ENCODE data around the gene SENP7. TPM values are rescaled to one million over a fixed set of nuclear protein-coding genes. Genes with fewer than 3 reads are reported as not detected.
"Not testable (repeated sequence)": the region's sequence is repeated elsewhere in the genome, so short reads cannot be mapped to it uniquely, and the experiment has no call there.

SENP7 gene
- total and polyA plus RNA-seq, 12 donors: 6.2 to 43.0 (median 12.4) TPM

GRCh38 chr3:101454629-101455028, 58.4 kb downstream of the SENP7 start:
- H3K27ac ChIP-seq: no peak overlapping the region

GRCh38 chr3:101453961-101454360, 59.1 kb downstream of the SENP7 start:
- WGBS, 4 donors: 92 to 96% (median 93%) methylated on average over 3 of the region's 3 CpGs
- TF ChIP-seq CTCF (IDR thresholded peaks at IDR 0.05): no peak
- no peak for TF ChIP-seq POLR2A (IDR thresholded peaks at IDR 0.05)
- no peaks in the 10 kb centered on the region for H3K36me3 ChIP-seq (replicated peaks in 1 of 2)
- no peak overlapping the region for H3K4me3 ChIP-seq
- H3K4me1 ChIP-seq (replicated peaks in 1 of 2): no peaks in the 10 kb centered on the region
- intact Hi-C loops (cut with DNase I): no loop called here
- no peak overlapping the region for H3K27ac ChIP-seq
- no peaks in the 10 kb centered on the region for H3K27me3 ChIP-seq
- no peaks in the 10 kb centered on the region for H3K9me3 ChIP-seq (replicated peaks in 1 of 3)
- DNase-seq: no peak

More at GRCh38 chr3:101454629-101455028, 58.4 kb downstream of the SENP7 start:
- H3K36me3 ChIP-seq (replicated peaks in 1 of 2): no peaks in the 10 kb centered on the region
- DNase-seq: no peak
- H3K27me3 ChIP-seq: no peaks in the 10 kb centered on the region
- no peak overlapping the region for H3K4me3 ChIP-seq
- no peaks in the 10 kb centered on the region for H3K9me3 ChIP-seq (replicated peaks in 1 of 3)
- TF ChIP-seq POLR2A (IDR thresholded peaks at IDR 0.05): no peak
- intact Hi-C loops (cut with DNase I): no loop called here
- no peaks in the 10 kb centered on the region for H3K4me1 ChIP-seq (replicated peaks in 1 of 2)

GRCh38 chr3:101438641-101439040, 74.4 kb downstream of the SENP7 start:
- H3K4me3 ChIP-seq; DNase-seq; intact Hi-C loops (cut with DNase I); H3K27ac ChIP-seq; H3K4me1 ChIP-seq (replicated peaks in 1 of 2); H3K9me3 ChIP-seq (replicated peaks in 1 of 3); H3K36me3 ChIP-seq (replicated peaks in 1 of 2); H3K27me3 ChIP-seq: not testable (repeated sequence)
- WGBS, 4 donors: 92 to 98% (median 95%) methylated on average over 18 to 22 of the region's 23 CpGs

GRCh38 chr3:101433652-101434051, 79.4 kb downstream of the SENP7 start:
- Histone ChIP-seq H3K27me3 (no peaks in the 10 kb centered on the region), H3K4me3 (no peak overlapping the region), H3K36me3 (replicated peaks in 1 of 2) (no peaks in the 10 kb centered on the region), H3K9me3 (replicated peaks in 1 of 3) (peaks cover 0 to 8% (median 0%) of the 10 kb centered on the region in 3 donors), H3K4me1 (replicated peaks in 1 of 2) (no peaks in the 10 kb centered on the region), H3K27ac (no peak overlapping the region)
- no peak for DNase-seq
- intact Hi-C loops (cut with DNase I): no loop called here
- 91 to 100% (median 96%) methylated on average over 1 of the region's 1 CpG for WGBS, 4 donors
- TF ChIP-seq POLR2A (IDR thresholded peaks at IDR 0.05): no peak
- TF ChIP-seq CTCF (IDR thresholded peaks at IDR 0.05): no peak

GRCh38 chr3:101423984-101424888, 88.8 kb downstream of the SENP7 start:
- Histone ChIP-seq H3K4me3 (no peak overlapping the region), H3K4me1 (replicated peaks in 1 of 2) (no peaks in the 10 kb centered on the region), H3K9me3 (replicated peaks in 1 of 3) (no peaks in the 10 kb centered on the region), H3K27me3 (no peaks in the 10 kb centered on the region), H3K27ac (no peak overlapping the region), H3K36me3 (replicated peaks in 1 of 2) (no peaks in the 10 kb centered on the region)
- DNase-seq: no peak
- TF ChIP-seq POLR2A (IDR thresholded peaks at IDR 0.05): no peak
- TF ChIP-seq CTCF (IDR thresholded peaks at IDR 0.05): no peak
- 93 to 97% (median 96%) methylated on average over 7 to 11 of the region's 11 CpGs for WGBS, 4 donors
- intact Hi-C loops (cut with DNase I): no loop called here
